ENCODE data around the gene MAP6D1.

Gene MAP6D1

DNA sequence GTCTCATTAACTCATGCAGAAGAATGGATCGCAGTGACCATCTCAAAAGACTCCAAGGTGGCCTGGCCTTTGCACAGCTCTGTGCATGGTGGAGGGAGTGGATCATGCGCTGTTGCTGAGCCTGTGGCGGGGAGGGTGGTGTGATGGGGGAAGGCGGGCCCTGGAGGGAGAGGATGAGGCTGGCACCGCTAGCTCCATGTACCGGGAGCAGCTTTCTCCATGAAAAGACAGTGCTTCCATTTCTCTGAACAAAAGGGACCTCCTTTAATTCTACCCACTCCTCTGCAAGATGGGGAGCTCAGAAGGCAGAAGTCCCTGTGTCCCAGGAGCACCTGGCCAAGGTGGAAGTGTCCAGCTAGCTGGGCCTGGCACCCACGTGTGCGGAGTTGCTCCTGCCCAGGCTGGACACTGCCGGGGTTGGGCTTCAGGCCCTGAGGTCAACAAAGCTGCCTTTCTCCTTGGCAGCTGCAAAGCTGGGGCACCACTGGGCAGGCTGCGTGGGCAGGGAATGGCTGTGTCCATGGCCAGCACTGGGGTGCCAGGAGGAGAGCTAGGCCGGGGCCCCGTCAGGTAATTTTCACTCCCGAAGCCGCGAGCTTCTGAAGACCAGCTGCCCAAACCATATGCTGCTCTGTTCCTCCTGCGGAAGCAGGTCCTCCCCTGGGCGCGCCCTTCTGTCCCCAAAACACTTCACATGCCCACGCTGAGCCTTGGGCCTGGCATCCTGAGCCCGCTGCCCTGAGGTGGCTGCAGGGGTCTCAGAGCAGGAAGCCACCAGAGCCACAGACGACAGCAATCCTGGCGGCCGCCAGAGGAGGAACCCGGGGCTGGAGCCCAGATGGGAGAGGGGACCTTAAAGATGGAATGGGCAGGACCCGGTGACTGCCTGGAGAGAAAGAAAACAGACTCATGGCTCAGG lies 6.4 kb downstream of the MAP6D1 start:
- Histone ChIP-seq H3K4me3 (ENCODE audit: low read length) (no peak overlapping the region), H3K9ac (ENCODE audit: low read length) (no peak overlapping the region), H3K36me3 (ENCODE audit: control insufficient read depth, insufficient read depth, low read length) (no peaks in the 10 kb centered on the region), H3K27me3 (ENCODE audit: control insufficient read depth, insufficient read depth, low read length) (no peaks in the 10 kb centered on the region), H3K27ac (ENCODE audit: low read depth, low read length) (no peak overlapping the region), H3K4me1 (ENCODE audit: control insufficient read depth, insufficient read depth, low read length) (no peaks in the 10 kb centered on the region)

DNA sequence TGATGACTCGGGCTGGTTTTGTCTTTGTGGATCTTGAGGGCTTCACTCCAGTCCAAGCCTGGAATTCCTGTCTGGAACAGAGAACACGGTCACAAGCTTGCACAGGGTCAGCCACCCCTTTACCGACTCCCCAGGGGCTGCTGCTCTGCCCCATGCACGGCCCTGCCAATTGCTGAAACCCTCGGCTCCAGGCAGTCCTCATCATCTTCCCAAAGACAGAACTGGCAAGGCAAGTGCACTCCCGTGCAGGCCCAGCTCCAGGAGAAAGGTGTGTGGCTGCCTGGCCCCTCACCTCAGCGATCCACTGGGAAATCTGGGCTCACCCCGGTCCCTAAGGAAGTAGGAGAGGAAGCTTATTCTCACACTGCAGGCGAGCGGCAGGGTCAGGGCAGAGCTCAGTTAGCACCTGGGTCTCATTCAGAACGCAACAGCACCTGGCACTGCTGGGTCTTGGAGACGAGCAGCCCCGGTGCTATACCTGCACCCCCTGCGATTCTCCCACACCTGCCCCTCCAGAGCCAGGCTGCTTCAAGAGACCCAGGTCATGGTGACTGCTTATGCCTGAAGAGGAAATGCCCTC lies 7.2 kb downstream of the MAP6D1 start:
- Histone ChIP-seq H3K9ac (ENCODE audit: low read length) (no peak overlapping the region), H3K27me3 (ENCODE audit: control insufficient read depth, insufficient read depth, low read length) (no peaks in the 10 kb centered on the region), H3K4me3 (ENCODE audit: low read length) (no peak overlapping the region), H3K27ac (ENCODE audit: low read depth, low read length) (no peak overlapping the region), H3K36me3 (ENCODE audit: control insufficient read depth, insufficient read depth, low read length) (no peaks in the 10 kb centered on the region), H3K4me1 (ENCODE audit: control insufficient read depth, insufficient read depth, low read length) (no peaks in the 10 kb centered on the region)

DNA sequence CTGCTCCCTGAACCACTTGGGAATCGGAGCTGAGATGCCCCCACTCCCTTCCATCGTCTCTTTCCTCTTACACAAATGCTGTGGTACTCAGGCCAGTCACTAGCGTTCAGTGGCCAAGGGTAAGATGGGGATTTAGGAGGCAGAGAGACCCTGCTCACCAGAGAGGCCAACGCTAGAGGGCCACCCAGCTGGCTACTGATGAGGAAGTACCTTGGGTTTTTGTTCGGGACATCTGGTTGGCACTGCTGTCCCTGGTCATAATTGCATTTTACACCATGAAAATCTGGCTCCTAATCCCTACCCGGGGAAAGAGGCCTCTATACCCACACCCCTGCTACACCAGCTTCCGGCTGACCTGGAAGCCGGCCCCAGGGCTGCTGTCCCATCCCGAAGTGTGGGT lies 7.7 kb downstream of the MAP6D1 start:
- H3K27me3 ChIP-seq (ENCODE audit: control insufficient read depth, insufficient read depth, low read length), result no peaks in the 10 kb centered on the region
- no peaks in the 10 kb centered on the region for H3K4me1 ChIP-seq (ENCODE audit: control insufficient read depth, insufficient read depth, low read length)
- no peaks in the 10 kb centered on the region for H3K36me3 ChIP-seq (ENCODE audit: control insufficient read depth, insufficient read depth, low read length)
- no peak overlapping the region for H3K9ac ChIP-seq (ENCODE audit: low read length)
- H3K4me3 ChIP-seq (ENCODE audit: low read length), result no peak overlapping the region
- H3K27ac ChIP-seq (ENCODE audit: low read depth, low read length), result no peak overlapping the region

DNA sequence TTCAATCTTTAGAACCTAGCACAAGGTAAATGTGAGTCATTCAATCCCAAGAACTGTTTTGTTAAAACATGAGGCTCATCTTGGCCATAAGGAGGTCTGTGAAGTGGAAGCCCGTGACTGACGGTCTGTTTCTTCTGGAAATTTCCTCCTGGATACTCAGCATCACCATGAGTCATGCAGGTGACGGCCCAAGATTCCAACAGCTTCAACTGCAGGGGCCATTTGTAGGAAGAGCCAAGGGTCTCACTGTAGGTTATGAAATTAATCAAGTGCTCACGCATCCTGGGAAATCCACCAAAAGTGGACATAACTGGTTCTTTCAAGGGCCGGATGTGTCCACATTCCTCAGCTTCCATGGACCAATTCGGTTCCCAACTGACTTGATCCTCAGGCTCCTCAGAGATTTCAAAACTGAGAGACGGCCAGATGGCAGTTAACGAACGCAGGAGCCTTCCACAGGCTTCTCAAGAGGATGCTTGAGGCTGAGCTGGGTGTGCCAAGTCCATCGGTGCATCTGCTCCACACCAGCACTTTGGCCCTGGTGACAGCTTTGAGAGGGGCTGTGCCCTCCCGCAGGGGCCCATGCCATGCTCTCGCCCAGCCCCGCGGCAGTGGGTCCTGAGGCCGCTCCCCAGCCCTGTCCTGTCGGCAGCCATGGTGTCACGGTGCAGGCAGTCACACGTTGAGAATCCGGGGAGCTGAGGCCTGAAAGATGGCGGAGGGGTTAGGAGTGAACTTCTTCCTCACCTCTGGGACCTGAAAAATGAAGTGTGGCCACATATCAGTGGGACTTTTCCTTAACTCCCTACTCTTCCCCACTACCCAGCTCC lies 8.5 kb downstream of the MAP6D1 start:
- H3K27me3 ChIP-seq (ENCODE audit: control insufficient read depth, insufficient read depth, low read length), result no peaks in the 10 kb centered on the region
- H3K27ac ChIP-seq (ENCODE audit: low read depth, low read length), result no peak overlapping the region
- no peak overlapping the region for H3K9ac ChIP-seq (ENCODE audit: low read length)
- H3K4me1 ChIP-seq (ENCODE audit: control insufficient read depth, insufficient read depth, low read length), result no peaks in the 10 kb centered on the region
- H3K36me3 ChIP-seq (ENCODE audit: control insufficient read depth, insufficient read depth, low read length), result no peaks in the 10 kb centered on the region
- no peak overlapping the region for H3K4me3 ChIP-seq (ENCODE audit: low read length)

DNA sequence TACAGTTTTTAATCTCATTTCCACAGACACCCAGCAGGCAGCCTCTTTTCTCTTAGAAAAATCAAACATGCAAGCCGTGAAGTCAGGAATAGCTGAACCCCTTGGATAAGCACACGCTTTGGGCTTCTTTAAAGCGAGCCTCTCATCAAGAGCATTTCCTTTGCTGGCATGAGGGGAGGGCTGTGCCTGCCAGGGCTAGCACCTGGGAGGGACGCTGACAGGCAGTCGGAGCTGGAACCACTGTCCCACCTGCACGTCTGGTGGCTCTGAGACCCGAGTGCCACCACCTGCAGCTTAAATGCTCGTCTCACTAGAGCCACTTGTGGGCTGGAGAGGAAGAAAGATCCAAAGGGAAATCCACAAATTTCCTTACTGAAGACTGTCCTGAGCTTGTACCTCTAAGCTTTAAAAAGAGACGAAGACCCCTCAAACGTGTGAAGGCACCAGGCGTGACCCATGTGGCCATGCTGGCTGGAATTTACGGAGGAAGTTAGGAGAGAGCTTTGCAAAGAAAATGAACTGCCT lies 9.4 kb downstream of the MAP6D1 start:
- peaks cover 2% of the 10 kb centered on the region for H3K36me3 ChIP-seq (ENCODE audit: control insufficient read depth, insufficient read depth, low read length)
- no peak overlapping the region for H3K9ac ChIP-seq (ENCODE audit: low read length)
- H3K27ac ChIP-seq (ENCODE audit: low read depth, low read length), result no peak overlapping the region
- no peak overlapping the region for H3K4me3 ChIP-seq (ENCODE audit: low read length)
- H3K4me1 ChIP-seq (ENCODE audit: control insufficient read depth, insufficient read depth, low read length), result no peaks in the 10 kb centered on the region
- H3K27me3 ChIP-seq (ENCODE audit: control insufficient read depth, insufficient read depth, low read length), result no peaks in the 10 kb centered on the region

DNA sequence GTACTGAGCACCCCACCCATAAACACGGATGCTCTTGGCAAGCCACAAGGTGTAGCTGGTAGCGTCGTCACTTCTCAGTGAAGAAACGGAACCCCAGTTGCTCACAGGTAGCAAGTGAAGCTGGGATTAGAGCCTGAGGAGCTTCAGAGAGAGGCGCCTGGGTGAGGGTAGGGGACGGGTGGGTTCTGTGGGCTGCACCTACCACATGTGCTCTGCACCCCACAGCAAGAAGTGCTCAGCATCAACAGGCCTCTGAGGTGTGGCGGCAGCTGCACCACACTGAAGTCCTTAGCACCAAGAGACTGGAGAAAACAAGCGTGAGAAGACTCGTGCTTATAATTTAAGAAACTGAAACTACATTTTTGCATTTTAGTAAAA lies 9.8 kb downstream of the MAP6D1 start:
- H3K27me3 ChIP-seq (ENCODE audit: control insufficient read depth, insufficient read depth, low read length), result no peaks in the 10 kb centered on the region
- H3K36me3 ChIP-seq (ENCODE audit: control insufficient read depth, insufficient read depth, low read length), result peaks cover 5% of the 10 kb centered on the region
- H3K9ac ChIP-seq (ENCODE audit: low read length), result no peak overlapping the region
- H3K4me1 ChIP-seq (ENCODE audit: control insufficient read depth, insufficient read depth, low read length), result no peaks in the 10 kb centered on the region
- no peak overlapping the region for H3K27ac ChIP-seq (ENCODE audit: low read depth, low read length)
- H3K4me3 ChIP-seq (ENCODE audit: low read length), result no peak overlapping the region

DNA sequence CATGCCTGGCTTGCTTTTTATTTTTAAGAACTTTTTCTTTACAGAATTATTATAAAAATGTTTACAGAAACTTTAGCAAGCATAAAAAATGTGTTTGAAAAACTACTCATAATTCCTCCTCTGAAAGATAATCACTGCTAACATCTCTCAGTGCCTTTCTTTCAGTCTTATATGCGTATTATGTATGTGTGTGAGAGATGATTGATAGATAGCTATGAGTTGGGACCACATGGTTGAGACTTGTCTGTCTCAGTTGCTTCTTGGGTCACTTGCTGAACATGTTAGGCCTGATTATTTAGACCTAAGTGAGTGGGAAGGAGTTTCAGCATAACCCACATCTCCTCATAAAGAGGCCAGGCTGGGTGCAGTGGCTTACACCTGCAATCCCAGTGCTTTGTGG lies 11.1 kb downstream of the MAP6D1 start:
- Histone ChIP-seq H3K9ac (ENCODE audit: low read length) (no peak overlapping the region), H3K27me3 (ENCODE audit: control insufficient read depth, insufficient read depth, low read length) (no peaks in the 10 kb centered on the region), H3K36me3 (ENCODE audit: control insufficient read depth, insufficient read depth, low read length) (peaks cover 10% of the 10 kb centered on the region), H3K4me1 (ENCODE audit: control insufficient read depth, insufficient read depth, low read length) (no peaks in the 10 kb centered on the region), H3K4me3 (ENCODE audit: low read length) (no peak overlapping the region), H3K27ac (ENCODE audit: low read depth, low read length) (no peak overlapping the region)

DNA sequence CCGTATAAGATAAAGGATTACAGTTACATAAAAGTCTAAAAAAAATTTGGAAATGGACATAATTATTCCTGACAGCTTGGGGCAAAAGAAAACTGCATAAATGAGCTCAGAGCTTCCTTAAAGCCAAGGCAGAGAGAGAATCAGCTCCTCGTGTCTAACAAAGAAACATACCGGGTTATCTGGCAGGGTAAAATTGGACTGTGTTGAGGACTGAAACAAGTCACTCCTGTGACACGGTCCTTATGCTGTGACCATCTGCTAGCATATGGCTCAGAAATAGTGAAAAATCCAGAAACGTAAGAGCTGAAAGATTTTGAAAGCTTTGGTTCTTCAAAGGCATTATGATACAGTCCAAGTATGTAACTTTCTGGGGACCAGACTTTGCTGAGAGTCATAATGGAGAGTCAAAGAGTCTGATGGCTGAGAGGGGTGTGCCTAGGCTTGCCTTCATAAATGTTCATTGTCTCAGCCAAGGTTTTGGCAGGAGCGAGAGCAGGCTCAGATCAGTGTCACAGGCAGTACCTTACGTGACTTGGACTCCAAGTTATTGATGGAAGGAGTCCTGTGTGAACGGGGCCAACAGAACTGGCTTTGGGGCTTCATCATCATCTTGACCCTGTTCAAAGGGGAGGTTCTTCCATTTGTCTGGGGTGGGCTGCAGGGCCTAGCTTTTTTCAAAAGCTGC lies 12.5 kb downstream of the MAP6D1 start:
- H3K9ac ChIP-seq (ENCODE audit: low read length), result no peak overlapping the region

DNA sequence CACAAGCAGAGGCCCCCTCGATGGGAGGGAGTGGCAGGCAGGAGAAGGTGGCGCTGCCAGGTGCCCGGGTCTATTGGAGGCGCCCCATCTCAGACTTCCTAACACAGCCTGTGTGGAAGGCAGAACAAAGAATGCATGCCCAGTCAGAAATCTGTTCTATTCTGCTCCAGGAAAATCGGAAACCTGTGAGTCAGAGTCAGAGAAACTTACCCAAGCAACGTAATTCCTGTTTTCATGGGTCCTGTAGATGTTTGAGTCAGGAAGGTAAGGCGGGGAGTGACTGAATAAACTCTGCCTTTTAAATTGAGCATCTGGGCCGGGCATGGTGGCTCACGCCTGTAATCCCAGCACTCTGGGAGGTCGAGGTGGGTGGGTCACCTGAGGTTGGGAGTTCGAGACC lies 13.7 kb downstream of the MAP6D1 start:
- Histone ChIP-seq H3K27me3 (ENCODE audit: control insufficient read depth, insufficient read depth, low read length) (no peaks in the 10 kb centered on the region), H3K36me3 (ENCODE audit: control insufficient read depth, insufficient read depth, low read length) (peaks cover 19% of the 10 kb centered on the region), H3K9ac (ENCODE audit: low read length) (no peak overlapping the region), H3K4me3 (ENCODE audit: low read length) (no peak overlapping the region), H3K4me1 (ENCODE audit: control insufficient read depth, insufficient read depth, low read length) (no peaks in the 10 kb centered on the region), H3K27ac (ENCODE audit: low read depth, low read length) (no peak overlapping the region)

More for the DNA sequence above, 12.5 kb downstream of the MAP6D1 start:
- H3K4me1 ChIP-seq (ENCODE audit: control insufficient read depth, insufficient read depth, low read length), result no peaks in the 10 kb centered on the region
- H3K36me3 ChIP-seq (ENCODE audit: control insufficient read depth, insufficient read depth, low read length), result peaks cover 13% of the 10 kb centered on the region
- no peaks in the 10 kb centered on the region for H3K27me3 ChIP-seq (ENCODE audit: control insufficient read depth, insufficient read depth, low read length)
- no peak overlapping the region for H3K27ac ChIP-seq (ENCODE audit: low read depth, low read length)
- no peak overlapping the region for H3K4me3 ChIP-seq (ENCODE audit: low read length)

DNA sequence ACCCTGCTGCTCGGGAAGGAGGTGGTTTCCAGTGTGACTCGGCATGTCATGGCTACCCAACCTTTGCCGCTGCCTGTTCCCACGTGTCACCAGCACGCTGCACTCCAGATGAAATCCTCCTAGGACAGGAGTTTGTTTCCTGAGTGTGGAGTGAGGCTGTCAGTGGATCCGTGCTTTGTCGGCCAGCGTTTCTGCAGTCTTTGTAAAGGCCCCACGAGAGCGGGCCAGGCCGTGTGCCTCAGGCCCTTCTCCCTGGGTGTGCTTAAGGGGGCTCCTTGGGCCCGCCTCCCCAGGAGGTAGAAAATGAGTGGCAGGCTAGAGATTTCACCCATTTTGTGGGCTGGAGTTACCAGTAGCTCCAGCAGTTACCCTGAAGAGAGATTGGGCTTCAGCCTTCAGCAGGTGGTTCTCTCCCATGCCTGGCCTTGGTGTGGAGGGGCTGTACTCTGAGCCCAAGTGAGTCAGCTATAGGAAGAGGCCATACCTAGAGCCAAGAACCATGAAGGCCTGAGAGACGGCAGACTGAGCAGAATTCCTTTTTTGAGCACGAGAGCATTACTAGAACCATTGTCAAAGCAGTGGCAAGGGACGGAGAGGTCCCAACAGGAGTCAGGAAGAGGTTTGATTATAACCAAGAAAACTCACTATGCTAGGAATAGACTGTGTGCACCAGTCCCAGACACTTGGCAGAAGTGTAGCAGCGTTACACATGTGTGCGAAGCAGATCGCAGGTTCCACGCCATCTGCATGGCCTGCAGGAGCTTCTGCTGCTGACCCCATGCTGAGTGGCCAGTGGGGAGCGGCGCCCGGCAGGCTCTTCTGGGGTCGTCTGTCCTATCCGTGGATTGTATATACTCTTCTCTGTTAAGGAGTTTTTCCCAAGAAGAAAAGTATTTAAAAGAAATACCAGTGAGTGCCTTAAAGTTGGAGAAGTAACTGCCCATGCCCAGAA lies 14.5 kb downstream of the MAP6D1 start:
- Histone ChIP-seq H3K27ac (ENCODE audit: low read depth, low read length) (no peak overlapping the region), H3K27me3 (ENCODE audit: control insufficient read depth, insufficient read depth, low read length) (no peaks in the 10 kb centered on the region), H3K4me1 (ENCODE audit: control insufficient read depth, insufficient read depth, low read length) (no peaks in the 10 kb centered on the region), H3K36me3 (ENCODE audit: control insufficient read depth, insufficient read depth, low read length) (peaks cover 19% of the 10 kb centered on the region), H3K9ac (ENCODE audit: low read length) (no peak overlapping the region), H3K4me3 (ENCODE audit: low read length) (no peak overlapping the region)

DNA sequence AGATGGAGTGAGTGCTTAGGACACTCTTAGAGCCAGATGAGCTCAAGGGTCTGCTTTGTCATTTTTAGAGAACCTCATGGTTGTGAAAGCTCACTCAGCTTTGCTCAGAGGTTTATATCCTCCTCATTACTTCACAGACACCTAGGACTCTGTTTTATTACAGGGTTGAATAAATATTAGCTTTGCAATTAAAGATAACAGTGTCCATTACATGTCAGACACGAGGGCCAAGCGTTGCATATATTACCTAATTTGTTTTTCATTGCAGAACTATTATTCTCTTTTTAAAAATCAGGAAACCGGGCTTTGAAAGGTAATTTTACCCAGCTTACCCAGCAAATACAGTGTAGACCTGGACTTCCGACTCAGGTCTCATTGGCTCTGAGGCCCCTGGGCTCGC lies 16.1 kb downstream of the MAP6D1 start:
- Histone ChIP-seq H3K9ac (ENCODE audit: low read length) (no peak overlapping the region), H3K36me3 (ENCODE audit: control insufficient read depth, insufficient read depth, low read length) (peaks cover 27% of the 10 kb centered on the region), H3K27me3 (ENCODE audit: control insufficient read depth, insufficient read depth, low read length) (no peaks in the 10 kb centered on the region), H3K27ac (ENCODE audit: low read depth, low read length) (no peak overlapping the region), H3K4me1 (ENCODE audit: control insufficient read depth, insufficient read depth, low read length) (no peaks in the 10 kb centered on the region), H3K4me3 (ENCODE audit: low read length) (no peak overlapping the region)
